ENCODE data around the gene SLC39A11. TPM values are rescaled to one million over a fixed set of nuclear protein-coding genes. Genes with fewer than 3 reads are reported as not detected.

SLC39A11 gene
- total RNA-seq, 2 donors from 2014 or later: 18.1 to 20.1 TPM

DNA sequence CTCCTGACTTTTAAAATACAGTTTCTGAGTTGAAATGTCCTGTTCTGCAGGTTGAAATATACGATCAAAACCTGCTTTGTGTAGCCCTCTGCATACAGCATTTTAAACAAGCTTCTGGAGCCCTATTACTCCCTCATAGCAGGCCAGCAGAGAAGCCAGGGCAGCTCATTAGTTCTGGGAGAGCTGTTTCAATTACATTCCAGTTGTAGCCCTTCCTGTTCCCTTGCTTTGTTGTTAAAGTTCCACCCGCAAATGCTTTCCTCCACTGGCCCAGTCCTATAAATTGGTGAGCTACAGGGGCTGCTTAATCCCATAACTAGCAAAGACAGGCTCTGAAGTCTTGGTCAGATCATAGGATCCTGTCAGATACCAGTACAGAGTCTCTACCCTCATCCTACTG, 162.5 kb downstream of the SLC39A11 start:
- Mint-ChIP-seq H3K27me3 (ENCODE audit: insufficient read depth) (no peaks in the 10 kb centered on the region), H3K4me3 (no peak overlapping the region), H3K4me1 (peaks cover 22% of the 10 kb centered on the region), H3K9me3 (no peaks in the 10 kb centered on the region), H3K36me3 (ENCODE audit: low read depth) (no peaks in the 10 kb centered on the region), H3K27ac (no peak overlapping the region)
- H3K36me3 ChIP-seq (ENCODE audit: control insufficient read depth, insufficient read depth, low read length): no peaks in the 10 kb centered on the region
- 83 to 93% methylated on average over 2 of the region's 2 CpGs for WGBS, 2 experiments (ENCODE audit: insufficient coverage in 1 of 2, insufficient read length in 1 of 2)
- H3K9me3 ChIP-seq (ENCODE audit: control insufficient read depth, low read length): no peaks in the 10 kb centered on the region
- no peak overlapping the region for H3K27ac ChIP-seq (ENCODE audit: low read depth, low read length)
- H3K4me3 ChIP-seq (ENCODE audit: low read length): no peak overlapping the region
- H3K9ac ChIP-seq (ENCODE audit: extremely low read depth, low read length, poor library complexity, severe bottlenecking): no peak overlapping the region
- TF ChIP-seq, protein P1, sequence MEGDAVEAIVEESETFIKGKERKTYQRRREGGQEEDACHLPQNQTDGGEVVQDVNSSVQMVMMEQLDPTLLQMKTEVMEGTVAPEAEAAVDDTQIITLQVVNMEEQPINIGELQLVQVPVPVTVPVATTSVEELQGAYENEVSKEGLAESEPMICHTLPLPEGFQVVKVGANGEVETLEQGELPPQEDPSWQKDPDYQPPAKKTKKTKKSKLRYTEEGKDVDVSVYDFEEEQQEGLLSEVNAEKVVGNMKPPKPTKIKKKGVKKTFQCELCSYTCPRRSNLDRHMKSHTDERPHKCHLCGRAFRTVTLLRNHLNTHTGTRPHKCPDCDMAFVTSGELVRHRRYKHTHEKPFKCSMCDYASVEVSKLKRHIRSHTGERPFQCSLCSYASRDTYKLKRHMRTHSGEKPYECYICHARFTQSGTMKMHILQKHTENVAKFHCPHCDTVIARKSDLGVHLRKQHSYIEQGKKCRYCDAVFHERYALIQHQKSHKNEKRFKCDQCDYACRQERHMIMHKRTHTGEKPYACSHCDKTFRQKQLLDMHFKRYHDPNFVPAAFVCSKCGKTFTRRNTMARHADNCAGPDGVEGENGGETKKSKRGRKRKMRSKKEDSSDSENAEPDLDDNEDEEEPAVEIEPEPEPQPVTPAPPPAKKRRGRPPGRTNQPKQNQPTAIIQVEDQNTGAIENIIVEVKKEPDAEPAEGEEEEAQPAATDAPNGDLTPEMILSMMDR (conservative IDR thresholded peaks at IDR 0.05): no peak
- no peaks in the 10 kb centered on the region for H3K27me3 ChIP-seq (ENCODE audit: control insufficient read depth, insufficient read depth, low read length, poor library complexity, severe bottlenecking)
- H3K4me1 ChIP-seq (ENCODE audit: control insufficient read depth, insufficient read depth, low read length): peaks cover 4% of the 10 kb centered on the region
- no peak for DNase-seq

DNA sequence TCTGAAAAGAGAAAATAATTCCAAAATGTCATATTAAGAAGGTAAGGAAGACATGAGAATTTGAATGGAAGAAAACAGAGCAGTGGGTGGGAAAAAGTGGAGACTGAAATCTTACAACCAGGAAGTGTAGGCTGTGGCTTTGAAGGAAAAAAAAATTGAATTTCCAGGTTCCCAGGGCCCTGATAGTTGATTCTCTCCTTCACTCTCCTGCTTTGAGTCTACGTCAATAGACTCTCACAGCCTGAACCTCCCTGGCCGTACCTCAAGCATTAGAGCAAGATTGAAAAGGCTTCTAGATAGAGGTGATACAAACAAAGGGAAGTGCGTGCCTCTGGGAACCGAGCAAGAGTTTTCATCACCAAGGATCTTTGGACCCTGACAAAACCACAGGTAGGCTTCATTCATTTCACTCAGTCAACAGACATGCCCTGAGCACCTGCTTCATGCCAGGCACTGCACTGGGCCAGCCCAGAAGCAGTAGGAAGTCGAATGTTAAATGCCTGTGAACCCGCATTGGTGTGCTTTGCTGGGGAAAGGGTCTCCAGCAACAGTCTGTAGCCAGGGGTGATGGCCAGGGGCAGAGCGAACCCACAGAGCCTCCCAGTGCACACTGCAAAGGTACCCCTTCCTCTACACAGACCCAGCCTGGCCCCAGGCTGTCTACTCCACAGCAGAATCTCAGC, 163.9 kb downstream of the SLC39A11 start:
- Histone ChIP-seq H3K36me3 (ENCODE audit: control insufficient read depth, insufficient read depth, low read length) (no peaks in the 10 kb centered on the region), H3K9ac (ENCODE audit: extremely low read depth, low read length, poor library complexity, severe bottlenecking) (no peak overlapping the region), H3K27me3 (ENCODE audit: control insufficient read depth, insufficient read depth, low read length, poor library complexity, severe bottlenecking) (no peaks in the 10 kb centered on the region), H3K27ac (ENCODE audit: low read depth, low read length) (no peak overlapping the region), H3K4me1 (ENCODE audit: control insufficient read depth, insufficient read depth, low read length) (peaks cover 4% of the 10 kb centered on the region), H3K4me3 (ENCODE audit: low read length) (no peak overlapping the region), H3K9me3 (ENCODE audit: control insufficient read depth, low read length) (peaks cover under 1% of the 10 kb centered on the region)
- no peak for DNase-seq
- TF ChIP-seq, protein P1 (conservative IDR thresholded peaks at IDR 0.05): no peak
- WGBS, 2 experiments (ENCODE audit: insufficient coverage in 1 of 2, insufficient read length in 1 of 2): 93% methylated on average over 6 to 7 of the region's 7 CpGs
- Mint-ChIP-seq H3K9me3 (no peaks in the 10 kb centered on the region), H3K4me1 (peaks cover 22% of the 10 kb centered on the region), H3K36me3 (ENCODE audit: low read depth) (no peaks in the 10 kb centered on the region), H3K27me3 (ENCODE audit: insufficient read depth) (no peaks in the 10 kb centered on the region), H3K4me3 (no peak overlapping the region), H3K27ac (no peak overlapping the region)

DNA sequence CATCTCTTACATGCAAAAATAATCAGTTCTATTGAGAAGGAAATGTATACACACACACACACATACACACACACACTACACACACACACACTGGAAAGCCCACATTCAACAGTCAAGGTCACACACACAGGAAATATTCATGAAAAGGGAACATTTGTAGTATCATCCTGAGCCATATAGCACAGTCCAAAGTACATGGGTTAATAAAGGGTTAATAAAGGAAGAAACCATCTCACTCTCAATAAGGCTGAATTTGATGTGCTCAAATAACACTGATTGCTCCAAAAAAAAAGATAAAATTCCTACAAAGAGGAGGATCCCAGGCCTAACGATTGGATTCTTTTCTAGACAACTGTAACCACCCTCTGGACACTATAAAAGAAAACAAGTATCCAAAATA, 164.7 kb downstream of the SLC39A11 start:
- H3K36me3 ChIP-seq (ENCODE audit: control insufficient read depth, insufficient read depth, low read length): no peaks in the 10 kb centered on the region
- no peak for DNase-seq
- no peak overlapping the region for H3K27ac ChIP-seq (ENCODE audit: low read depth, low read length)
- H3K4me1 ChIP-seq (ENCODE audit: control insufficient read depth, insufficient read depth, low read length): peaks cover 4% of the 10 kb centered on the region
- Mint-ChIP-seq H3K4me1 (peaks cover 22% of the 10 kb centered on the region), H3K27ac (no peak overlapping the region), H3K4me3 (no peak overlapping the region), H3K27me3 (ENCODE audit: insufficient read depth) (no peaks in the 10 kb centered on the region), H3K9me3 (no peaks in the 10 kb centered on the region), H3K36me3 (ENCODE audit: low read depth) (no peaks in the 10 kb centered on the region)
- H3K4me3 ChIP-seq (ENCODE audit: low read length): no peak overlapping the region
- TF ChIP-seq, protein P1 (conservative IDR thresholded peaks at IDR 0.05): no peak
- no CpG with 5 or more reads among the region's 1 CpG for WGBS, 2 experiments (ENCODE audit: insufficient coverage in 1 of 2, insufficient read length in 1 of 2)
- no peak overlapping the region for H3K9ac ChIP-seq (ENCODE audit: extremely low read depth, low read length, poor library complexity, severe bottlenecking)
- H3K27me3 ChIP-seq (ENCODE audit: control insufficient read depth, insufficient read depth, low read length, poor library complexity, severe bottlenecking): no peaks in the 10 kb centered on the region
- peaks cover 8% of the 10 kb centered on the region for H3K9me3 ChIP-seq (ENCODE audit: control insufficient read depth, low read length)
